Activated T-helper 1 cell treated with anti-CD3 and anti-CD28 coated beads, Interleukin-12 subunit alpha, Interleukin-12 subunit beta, Interleukin-2, Interleukin-4 antibody, amounts not matched to agents 30 ng/mL and 10 ng/mL and 1 ng/mL, durations not matched to agents 14 hours and 24 hours and 36 hours (primary cell): Measurements from ENCODE around the gene CTDNEP1. TPM values are rescaled to one million over a fixed set of nuclear protein-coding genes. Genes with fewer than 3 reads are reported as not detected.

Experiments
- DNase-seq: peaks from one replicate; pipeline ENCODE4 v3.0.0; 2021; ENCODE audit warnings: low spot score
- H3K27ac Mint-ChIP-seq: one replicate; pipeline ENCODE4 v1.8.0; 2021; ENCODE audit warnings: mild to moderate bottlenecking, mixed read lengths
- H3K27me3 Mint-ChIP-seq: one replicate; pipeline ENCODE4 v1.8.0; 2022; ENCODE audit warnings: mild to moderate bottlenecking, moderate library complexity, mixed read lengths; ENCODE audit not compliant: insufficient read depth
- H3K36me3 Mint-ChIP-seq: one replicate; pipeline ENCODE4 v1.8.0; 2021; ENCODE audit warnings: low read depth, mixed read lengths
- H3K4me1 Mint-ChIP-seq: one replicate; pipeline ENCODE4 v1.8.0; 2021; ENCODE audit warnings: low read depth, mixed read lengths
- H3K4me3 Mint-ChIP-seq: one replicate; pipeline ENCODE4 v1.8.0; 2021; ENCODE audit warnings: mild to moderate bottlenecking, moderate library complexity, mixed read lengths
- H3K9me3 Mint-ChIP-seq: one replicate; pipeline ENCODE4 v1.8.0; 2021; ENCODE audit warnings: mixed read lengths
- intact Hi-C: fragments of 100-400 bp; cut with micrococcal nuclease; formaldehyde crosslinking; loops from one replicate; pipeline ENCODE4 v1.15.1; 2024
- total RNA-seq: library from RNA; stranded (reverse); gene quantifications from 2 replicates; pipeline ENCODE4 v1.2.3, GENCODE V29; 2022

CTDNEP1 gene
- total RNA-seq, 1 donor from 2014 or later = 193 TPM

GRCh38 chr17:7239091-7240027 lies 12.2 kb downstream of the CTDNEP1 start, which contains the start of gene PHF23:
PHF23 (minus strand) TSS chr17:7239457; CDS start chr17:7239279, 178 bp downstream.
- no peaks in the 10 kb centered on the region for H3K27me3 Mint-ChIP-seq
- H3K27ac Mint-ChIP-seq = peak within 1 kb of the TSS; percentile 94
- intact Hi-C loops = loop anchor here (1.0 kb wide), 7 partner anchors 13 to 196 kb away; partner anchors contain the start of genes EIF5A, ELP5, SLC2A4 and TMEM102
- H3K36me3 Mint-ChIP-seq = peaks cover 44% of the 10 kb centered on the region
- peak within 1 kb of the TSS; percentile 97 for H3K4me3 Mint-ChIP-seq
- H3K9me3 Mint-ChIP-seq = no peaks in the 10 kb centered on the region
- peak; percentile 98 for DNase-seq
- peaks cover 68% of the 10 kb centered on the region for H3K4me1 Mint-ChIP-seq

- Mint-ChIP-seq H3K4me3 (peak overlapping the region; percentile 97), H3K27me3 (no peaks in the 10 kb centered on the region), H3K9me3 (no peaks in the 10 kb centered on the region), H3K36me3 (peaks cover 42% of the 10 kb centered on the region), H3K4me1 (peaks cover 67% of the 10 kb centered on the region), H3K27ac (peak overlapping the region; percentile 94)
- intact Hi-C loops = loop anchor here (1.0 kb wide), 7 partner anchors 14 to 197 kb away; partner anchors contain the start of genes EIF5A, ELP5, SLC2A4 and TMEM102
- no peak for DNase-seq
Observed at GRCh38 chr17:7238420-7239090, 13.0 kb downstream of the CTDNEP1 start.

GRCh38 chr17:7237761-7238419 lies 13.6 kb downstream of the CTDNEP1 start:
- intact Hi-C loops = no loop called here
- peaks cover 38% of the 10 kb centered on the region for H3K36me3 Mint-ChIP-seq
- peak overlapping the region; percentile 92 for H3K27ac Mint-ChIP-seq
- peaks cover 69% of the 10 kb centered on the region for H3K4me1 Mint-ChIP-seq
- H3K9me3 Mint-ChIP-seq = no peaks in the 10 kb centered on the region
- peak; percentile 78 for DNase-seq
- peak overlapping the region; percentile 97 for H3K4me3 Mint-ChIP-seq
- H3K27me3 Mint-ChIP-seq = no peaks in the 10 kb centered on the region

- DNase-seq = no peak
- intact Hi-C loops = no loop called here
- Mint-ChIP-seq H3K36me3 (peaks cover 38% of the 10 kb centered on the region), H3K27ac (peak overlapping the region; percentile 92), H3K4me1 (peaks cover 67% of the 10 kb centered on the region), H3K9me3 (no peaks in the 10 kb centered on the region), H3K27me3 (no peaks in the 10 kb centered on the region), H3K4me3 (peak overlapping the region; percentile 97)
Observed at GRCh38 chr17:7237266-7237760, 14.2 kb downstream of the CTDNEP1 start.

- Mint-ChIP-seq H3K4me3 (peak overlapping the region; percentile 97), H3K9me3 (no peaks in the 10 kb centered on the region), H3K27ac (peak overlapping the region; percentile 92), H3K4me1 (peaks cover 68% of the 10 kb centered on the region), H3K27me3 (no peaks in the 10 kb centered on the region), H3K36me3 (peaks cover 37% of the 10 kb centered on the region)
- DNase-seq = no peak
- intact Hi-C loops = no loop called here
Observed at GRCh38 chr17:7236808-7237207, 14.7 kb downstream of the CTDNEP1 start.

GRCh38 chr17:7235693-7236665 lies 15.6 kb downstream of the CTDNEP1 start:
- H3K4me3 Mint-ChIP-seq = peak overlapping the region; percentile 91
- DNase-seq = no peak
- H3K27me3 Mint-ChIP-seq = no peaks in the 10 kb centered on the region
- H3K36me3 Mint-ChIP-seq = peaks cover 36% of the 10 kb centered on the region
- no peaks in the 10 kb centered on the region for H3K9me3 Mint-ChIP-seq
- H3K27ac Mint-ChIP-seq = peak overlapping the region; percentile 67
- intact Hi-C loops = no loop called here
- H3K4me1 Mint-ChIP-seq = peaks cover 61% of the 10 kb centered on the region

GRCh38 chr17:7234083-7234951 lies 17.2 kb downstream of the CTDNEP1 start, which contains the start of gene DVL2:
DVL2 (minus strand) TSS chr17:7234517; CDS start chr17:7234262, 255 bp downstream.
- H3K9me3 Mint-ChIP-seq = no peaks in the 10 kb centered on the region
- no peaks in the 10 kb centered on the region for H3K27me3 Mint-ChIP-seq
- peak within 1 kb of the TSS; percentile 91 for H3K4me3 Mint-ChIP-seq
- H3K27ac Mint-ChIP-seq = peak within 1 kb of the TSS; percentile 92
- peaks cover 46% of the 10 kb centered on the region for H3K4me1 Mint-ChIP-seq
- DNase-seq = peak; percentile 93
- intact Hi-C loops = loop anchor here (1.0 kb wide), 3 partner anchors 15 to 29 kb away; partner anchors contain the start of genes ACADVL and DLG4
- H3K36me3 Mint-ChIP-seq = peaks cover 35% of the 10 kb centered on the region

GRCh38 chr17:7233701-7234082 lies 17.8 kb downstream of the CTDNEP1 start:
- H3K27ac Mint-ChIP-seq = peak overlapping the region; percentile 79
- no peak for DNase-seq
- peak overlapping the region; percentile 91 for H3K4me3 Mint-ChIP-seq
- peaks cover 46% of the 10 kb centered on the region for H3K4me1 Mint-ChIP-seq
- intact Hi-C loops = loop anchor here (1.0 kb wide), 3 partner anchors 14 to 28 kb away; partner anchors contain the start of genes ACADVL and DLG4
- H3K9me3 Mint-ChIP-seq = no peaks in the 10 kb centered on the region
- peaks cover 40% of the 10 kb centered on the region for H3K36me3 Mint-ChIP-seq
- no peaks in the 10 kb centered on the region for H3K27me3 Mint-ChIP-seq

GRCh38 chr17:7232114-7232513 lies 19.4 kb downstream of the CTDNEP1 start:
- Mint-ChIP-seq H3K27me3 (no peaks in the 10 kb centered on the region), H3K27ac (no peak overlapping the region), H3K9me3 (no peaks in the 10 kb centered on the region), H3K36me3 (peaks cover 48% of the 10 kb centered on the region), H3K4me3 (peak overlapping the region; percentile 91), H3K4me1 (peaks cover 48% of the 10 kb centered on the region)
- DNase-seq = no peak
- intact Hi-C loops = no loop called here

GRCh38 chr17:7229504-7229903 lies 22.0 kb downstream of the CTDNEP1 start:
- Mint-ChIP-seq H3K4me1 (peaks cover 25% of the 10 kb centered on the region), H3K9me3 (no peaks in the 10 kb centered on the region), H3K36me3 (peaks cover 33% of the 10 kb centered on the region), H3K4me3 (no peak overlapping the region), H3K27ac (no peak overlapping the region), H3K27me3 (no peaks in the 10 kb centered on the region)
- intact Hi-C loops = no loop called here
- DNase-seq = no peak

- intact Hi-C loops = no loop called here
- peaks cover 35% of the 10 kb centered on the region for H3K36me3 Mint-ChIP-seq
- H3K4me3 Mint-ChIP-seq = no peak overlapping the region
Observed at GRCh38 chr17:7228920-7229319, 22.6 kb downstream of the CTDNEP1 start.

More at GRCh38 chr17:7228920-7229319, 22.6 kb downstream of the CTDNEP1 start:
- no peaks in the 10 kb centered on the region for H3K27me3 Mint-ChIP-seq
- DNase-seq = no peak
- H3K4me1 Mint-ChIP-seq = peaks cover 23% of the 10 kb centered on the region
- no peak overlapping the region for H3K27ac Mint-ChIP-seq
- no peaks in the 10 kb centered on the region for H3K9me3 Mint-ChIP-seq
